HG03565 (cell line): ENCODE data around the gene ARHGAP32.
"Not testable (repeated sequence)": the region's sequence is repeated elsewhere in the genome, so short reads cannot be mapped to it uniquely, and the experiment has no call there.

Source experiments
- ATAC-seq: cut with Tn5 transposase; IDR thresholded peaks from one replicate; pipeline ENCODE4 v1.9.1; 2021; ENCODE audit warnings: mild to moderate bottlenecking, moderate library complexity; ENCODE audit not compliant: unreplicated experiment

ARHGAP32 gene

GRCh38 chr11:129040934-129041333 is 151.2 kb downstream of the ARHGAP32 start:
- no peak for ATAC-seq

GRCh38 chr11:129035244-129035643 is 156.9 kb downstream of the ARHGAP32 start:
- no peak for ATAC-seq

- no peak for ATAC-seq
These were observed 158.1 kb downstream of the ARHGAP32 start for GRCh38 chr11:129034001-129034400.

GRCh38 chr11:129023968-129024676 is 168.0 kb downstream of the ARHGAP32 start:
- no peak for ATAC-seq

- no peak for ATAC-seq
These were observed 170.8 kb downstream of the ARHGAP32 start for GRCh38 chr11:129021295-129021694.

- no peak for ATAC-seq
These were observed 173.1 kb downstream of the ARHGAP32 start for GRCh38 chr11:129018991-129019390.

GRCh38 chr11:129018126-129018525 is 174.0 kb downstream of the ARHGAP32 start:
- ATAC-seq, result no peak

- no peak for ATAC-seq
These were observed 178.2 kb downstream of the ARHGAP32 start for GRCh38 chr11:129013737-129014475.

- ATAC-seq, result no peak
These were observed 179.2 kb downstream of the ARHGAP32 start for GRCh38 chr11:129012880-129013279.

- ATAC-seq, result no peak
These were observed 186.0 kb downstream of the ARHGAP32 start for GRCh38 chr11:129006161-129006560.

GRCh38 chr11:128999165-128999564 is 193.0 kb downstream of the ARHGAP32 start:
- ATAC-seq, result not testable (repeated sequence)

- ATAC-seq, result no peak
These were observed 203.7 kb downstream of the ARHGAP32 start for GRCh38 chr11:128988242-128988970.

- ATAC-seq, result no peak
These were observed 206.2 kb downstream of the ARHGAP32 start for GRCh38 chr11:128985880-128986279.

GRCh38 chr11:128983023-128983422 is 209.1 kb downstream of the ARHGAP32 start:
- no peak for ATAC-seq

- no peak for ATAC-seq
These were observed 210.9 kb downstream of the ARHGAP32 start for GRCh38 chr11:128981254-128981653.

- ATAC-seq, result no peak
These were observed 221.4 kb downstream of the ARHGAP32 start for GRCh38 chr11:128970598-128971190.

- ATAC-seq, result no peak
These were observed 223.2 kb downstream of the ARHGAP32 start for GRCh38 chr11:128968916-128969315.

- ATAC-seq, result no peak
These were observed 224.5 kb downstream of the ARHGAP32 start for GRCh38 chr11:128967578-128967977.

GRCh38 chr11:128965485-128965884 is 226.6 kb downstream of the ARHGAP32 start:
- ATAC-seq, result peak; percentile 99

GRCh38 chr11:128964463-128964930 is 227.6 kb downstream of the ARHGAP32 start:
- ATAC-seq, result no peak

- no peak for ATAC-seq
These were observed 228.3 kb downstream of the ARHGAP32 start for GRCh38 chr11:128963744-128964325.
